Measurements from ENCODE around the gene SMURF2.

DNA sequence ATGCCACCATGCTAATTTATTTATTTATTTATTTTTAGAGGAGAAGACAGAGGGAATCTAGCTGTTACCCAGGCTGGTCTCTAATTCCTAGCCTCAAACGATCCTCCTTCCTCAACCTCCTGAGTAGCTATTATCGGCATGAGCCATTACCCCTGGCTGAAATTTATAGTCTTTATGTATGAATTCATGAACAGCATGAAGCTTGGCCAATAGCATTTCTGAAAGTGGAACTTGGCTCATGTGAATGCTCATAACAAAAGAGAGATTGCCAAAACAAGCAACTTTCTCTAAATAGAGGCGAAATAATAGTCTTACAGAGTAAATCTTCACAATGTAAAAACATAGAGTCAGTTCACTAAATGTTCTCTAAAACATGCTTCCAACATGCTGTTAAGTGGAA, 30.1 kb upstream of the SMURF2 start:
- TF ChIP-seq, protein P1, sequence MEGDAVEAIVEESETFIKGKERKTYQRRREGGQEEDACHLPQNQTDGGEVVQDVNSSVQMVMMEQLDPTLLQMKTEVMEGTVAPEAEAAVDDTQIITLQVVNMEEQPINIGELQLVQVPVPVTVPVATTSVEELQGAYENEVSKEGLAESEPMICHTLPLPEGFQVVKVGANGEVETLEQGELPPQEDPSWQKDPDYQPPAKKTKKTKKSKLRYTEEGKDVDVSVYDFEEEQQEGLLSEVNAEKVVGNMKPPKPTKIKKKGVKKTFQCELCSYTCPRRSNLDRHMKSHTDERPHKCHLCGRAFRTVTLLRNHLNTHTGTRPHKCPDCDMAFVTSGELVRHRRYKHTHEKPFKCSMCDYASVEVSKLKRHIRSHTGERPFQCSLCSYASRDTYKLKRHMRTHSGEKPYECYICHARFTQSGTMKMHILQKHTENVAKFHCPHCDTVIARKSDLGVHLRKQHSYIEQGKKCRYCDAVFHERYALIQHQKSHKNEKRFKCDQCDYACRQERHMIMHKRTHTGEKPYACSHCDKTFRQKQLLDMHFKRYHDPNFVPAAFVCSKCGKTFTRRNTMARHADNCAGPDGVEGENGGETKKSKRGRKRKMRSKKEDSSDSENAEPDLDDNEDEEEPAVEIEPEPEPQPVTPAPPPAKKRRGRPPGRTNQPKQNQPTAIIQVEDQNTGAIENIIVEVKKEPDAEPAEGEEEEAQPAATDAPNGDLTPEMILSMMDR (IDR thresholded peaks at IDR 0.05; ENCODE audit: insufficient read depth, low read depth, low read length) = no peak
- no peak for TF ChIP-seq EZH2 (IDR thresholded peaks at IDR 0.05; ENCODE audit: insufficient read depth, low read length)

Data from astrocyte (in vitro differentiated cells and primary cell).